GM21825 (cell line): ENCODE data around the gene DOCK9.

Experiments used
- ATAC-seq: cut with Tn5 transposase; IDR thresholded peaks from one replicate; pipeline ENCODE4 v1.9.1; 2021; ENCODE audit warnings: mild to moderate bottlenecking, moderate library complexity; ENCODE audit not compliant: unreplicated experiment

DOCK9 gene

GRCh38 chr13:98866882-98867281, 111.0 kb downstream of the DOCK9 start:
- ATAC-seq, result no peak

GRCh38 chr13:98860491-98860890, 117.4 kb downstream of the DOCK9 start:
- no peak for ATAC-seq

DNA sequence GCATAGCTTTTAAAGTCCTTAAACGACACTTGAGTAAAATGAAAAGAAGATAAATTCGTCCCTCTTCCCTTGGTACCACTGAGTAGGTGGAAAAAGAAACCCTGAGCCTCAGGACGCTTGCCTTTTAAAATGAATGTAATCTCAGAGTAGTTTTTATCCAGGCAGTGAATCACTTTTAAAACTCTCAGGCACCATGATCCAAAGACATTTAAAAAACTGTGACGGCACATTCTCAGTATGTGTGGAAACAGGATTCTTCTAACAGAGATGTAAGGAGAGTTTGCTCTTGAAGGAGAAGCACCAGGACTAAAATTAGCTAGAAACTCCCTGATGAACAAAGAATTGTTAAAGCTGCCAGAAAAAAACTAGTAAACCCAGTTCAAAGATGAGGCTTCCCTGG, 119.7 kb downstream of the DOCK9 start:
- no peak for ATAC-seq

DNA sequence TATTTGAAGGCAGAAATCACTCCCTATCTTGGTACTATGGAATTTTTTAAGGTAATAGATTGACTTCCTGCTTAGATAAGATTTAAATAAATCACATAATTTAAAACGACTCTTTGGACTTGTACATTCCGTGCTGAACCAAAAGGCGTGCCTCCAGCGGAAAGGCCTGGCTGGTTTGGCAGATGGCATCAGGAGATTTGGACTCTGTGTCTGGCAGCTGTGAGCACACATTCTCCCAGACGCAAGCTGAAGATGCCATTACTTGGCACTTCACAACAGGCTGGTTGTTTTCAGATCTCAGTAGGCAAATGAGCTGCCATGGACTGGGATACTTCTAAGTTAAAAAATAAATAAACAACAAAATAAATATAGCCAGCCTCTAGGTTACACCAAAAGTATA, 120.9 kb downstream of the DOCK9 start:
- no peak for ATAC-seq

- no peak for ATAC-seq
Observed at GRCh38 chr13:98854448-98854847, 123.4 kb downstream of the DOCK9 start.

GRCh38 chr13:98853771-98854221, 124.1 kb downstream of the DOCK9 start:
- ATAC-seq, result peak; percentile 99

DNA sequence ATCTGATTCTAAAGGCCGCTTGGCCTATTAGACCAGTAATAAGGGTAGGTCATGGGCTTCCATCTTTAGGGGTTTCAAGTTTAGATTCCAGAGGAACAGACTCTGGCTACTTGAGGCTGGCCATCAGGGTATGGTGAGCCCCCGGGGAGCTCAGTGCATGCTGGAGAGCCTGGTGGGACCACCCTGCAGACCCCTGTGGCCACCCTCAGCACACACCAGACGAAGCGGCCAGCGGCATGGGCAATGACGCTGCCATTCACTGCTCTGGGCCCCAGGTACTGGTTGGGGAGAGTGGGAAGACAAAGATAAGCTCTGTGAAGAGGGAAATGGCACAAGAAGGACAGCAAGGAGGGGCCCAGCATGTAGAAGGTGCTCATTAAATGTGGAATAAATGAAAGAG, 126.6 kb downstream of the DOCK9 start:
- no peak for ATAC-seq

- no peak for ATAC-seq
Observed at GRCh38 chr13:98848746-98849145, 129.1 kb downstream of the DOCK9 start.

DNA sequence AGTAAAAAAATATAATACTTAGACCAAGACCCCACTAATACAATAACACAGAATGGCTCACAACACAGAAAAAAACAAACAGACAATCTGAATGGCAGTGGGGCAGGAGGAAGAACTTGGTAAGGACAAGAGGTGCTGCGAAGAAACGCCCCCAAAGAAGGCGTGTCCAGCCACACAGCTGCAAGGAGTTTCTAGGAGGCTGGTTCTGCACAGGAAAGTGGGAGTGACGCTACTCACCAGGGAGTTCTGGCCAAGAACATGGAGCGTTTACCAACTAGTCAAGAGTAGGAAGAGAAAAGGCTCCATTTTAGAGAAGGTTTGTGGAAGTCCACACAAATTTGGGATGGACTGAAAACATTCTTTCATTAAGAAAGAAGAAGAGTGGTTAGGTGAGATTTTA, 130.1 kb downstream of the DOCK9 start:
- ATAC-seq, result no peak

- no peak for ATAC-seq
Observed at GRCh38 chr13:98846986-98847385, 130.9 kb downstream of the DOCK9 start.

GRCh38 chr13:98846521-98846920, 131.3 kb downstream of the DOCK9 start:
- ATAC-seq, result no peak

DNA sequence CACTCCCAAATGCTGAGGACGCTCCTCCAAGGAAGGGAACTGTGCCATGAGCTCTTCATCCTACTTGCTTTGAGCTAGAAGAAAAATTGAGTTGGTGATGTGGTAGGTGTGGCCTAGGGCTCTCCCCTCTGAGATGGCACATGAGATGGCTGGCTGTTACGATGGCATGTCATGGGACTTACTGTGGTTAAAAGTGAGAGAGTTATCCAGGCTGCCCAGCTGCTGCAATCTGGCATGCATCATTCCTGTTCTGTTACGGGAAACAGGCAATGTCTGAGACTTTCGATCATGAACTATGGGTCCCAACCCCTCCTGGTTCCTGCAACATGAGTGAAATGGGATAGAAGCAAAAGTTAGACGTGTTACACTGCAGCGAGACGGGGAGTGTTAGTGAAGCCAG, 132.1 kb downstream of the DOCK9 start:
- no peak for ATAC-seq

DNA sequence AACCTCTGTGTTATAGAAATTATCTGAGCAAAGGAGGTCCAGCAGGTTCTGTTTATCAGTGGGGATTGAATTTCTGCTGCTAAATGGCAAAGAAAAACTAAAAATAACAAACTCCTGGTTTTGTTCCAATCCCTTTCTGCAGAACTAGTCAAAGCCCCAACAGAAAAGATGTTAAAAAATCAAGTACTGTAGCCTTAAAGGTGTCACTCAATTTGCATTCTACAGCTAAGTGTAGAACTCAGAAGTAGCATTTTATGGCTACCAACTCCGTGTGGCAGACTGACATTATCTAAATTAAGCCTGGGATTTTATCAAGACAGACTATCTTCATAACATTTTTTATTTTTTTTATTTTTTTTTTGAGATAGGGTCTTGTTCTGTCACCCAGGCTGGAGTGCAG, 133.8 kb downstream of the DOCK9 start:
- no peak for ATAC-seq

GRCh38 chr13:98843482-98843877, 134.4 kb downstream of the DOCK9 start:
- ATAC-seq, result no peak

DNA sequence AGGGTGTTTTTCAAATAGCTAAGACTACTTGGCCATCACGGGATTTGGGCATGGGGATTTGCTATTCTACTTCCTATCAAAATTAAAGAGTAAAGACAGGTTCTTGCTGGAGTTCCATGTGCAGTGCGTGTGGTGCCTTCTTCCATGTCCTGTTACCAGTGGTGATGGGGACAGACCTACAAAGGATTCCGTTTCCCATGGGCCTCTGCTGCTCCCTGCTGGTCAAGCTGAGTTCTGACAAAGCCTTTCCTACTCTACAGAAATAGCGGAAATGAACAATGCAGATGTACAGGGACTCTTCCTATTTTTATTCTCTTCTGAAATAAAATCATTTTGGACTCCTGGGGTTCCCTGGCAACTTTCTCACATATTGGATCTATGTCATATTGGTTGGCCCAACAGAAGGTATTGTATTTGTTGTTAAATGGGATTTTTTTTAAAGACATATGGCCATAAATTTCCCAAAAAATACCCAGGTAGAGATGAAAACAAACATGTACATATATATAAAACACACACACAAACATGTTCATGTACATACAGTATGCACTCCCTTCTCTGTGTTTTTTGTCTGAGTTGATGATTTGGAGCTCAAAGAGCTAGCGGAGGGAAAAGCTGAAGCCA, 134.9 kb downstream of the DOCK9 start:
- ATAC-seq, result peak; percentile 97

GRCh38 chr13:98842070-98842469, 135.8 kb downstream of the DOCK9 start:
- ATAC-seq, result no peak

DNA sequence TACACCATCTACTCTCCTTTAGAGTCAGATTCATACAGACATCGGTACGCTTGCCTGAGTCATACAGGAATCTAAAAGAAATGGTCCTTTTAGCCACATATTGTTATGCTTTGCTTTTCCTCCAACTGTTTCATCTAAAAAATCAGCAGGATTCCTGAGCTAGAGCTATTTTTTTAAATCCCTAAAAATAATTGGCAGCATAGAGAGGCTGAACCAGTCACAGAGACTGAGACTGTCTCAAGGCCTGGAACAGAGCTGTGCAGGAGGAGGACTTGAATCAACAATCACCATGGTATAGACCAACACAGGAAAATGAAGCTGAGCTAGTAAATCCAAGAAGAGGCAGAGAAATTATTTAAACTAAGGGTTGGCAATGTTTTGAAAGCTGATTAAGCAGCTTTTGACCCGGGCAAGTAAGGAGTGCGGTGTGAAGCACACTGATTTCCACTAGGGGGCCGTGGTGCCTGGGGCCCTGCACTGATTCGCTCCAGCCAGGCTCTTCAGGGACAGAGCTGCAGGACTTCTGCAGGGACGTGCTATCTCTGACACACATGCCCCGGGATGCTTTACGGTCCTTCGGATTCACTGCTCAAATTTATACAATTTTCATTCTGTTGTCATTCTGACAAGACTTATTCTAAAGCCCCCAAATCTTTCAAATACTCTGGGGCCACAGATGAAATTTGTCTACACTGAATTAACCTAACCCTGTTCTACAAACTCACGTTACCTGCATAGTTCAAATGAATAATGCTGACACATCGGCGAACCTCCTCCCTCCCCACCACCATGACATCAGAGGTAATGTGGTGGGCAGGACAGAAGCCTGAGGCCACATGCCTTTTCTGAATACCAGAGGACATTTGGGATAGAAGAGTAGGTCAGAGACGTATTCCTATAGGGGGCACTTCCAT, 137.8 kb downstream of the DOCK9 start:
- peak; percentile 86 for ATAC-seq

DNA sequence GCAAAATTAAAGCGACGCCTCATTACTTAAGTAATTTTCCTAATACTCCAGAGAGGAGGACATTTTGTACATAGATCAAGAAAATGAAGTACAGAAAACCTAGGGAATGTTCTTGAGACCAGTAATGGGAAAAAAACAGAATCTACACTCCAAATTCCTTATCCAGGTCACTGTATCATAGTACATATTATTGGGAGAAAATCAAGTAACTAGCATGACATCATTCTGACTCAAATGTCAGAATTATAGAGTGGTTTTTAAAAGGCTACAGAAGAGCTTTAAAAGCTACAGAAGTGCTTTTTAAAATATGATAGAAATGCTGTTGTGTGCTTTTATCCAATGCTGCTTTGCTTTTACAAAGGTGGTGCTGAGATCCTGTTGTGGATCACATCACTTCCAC, 139.1 kb downstream of the DOCK9 start:
- no peak for ATAC-seq

DNA sequence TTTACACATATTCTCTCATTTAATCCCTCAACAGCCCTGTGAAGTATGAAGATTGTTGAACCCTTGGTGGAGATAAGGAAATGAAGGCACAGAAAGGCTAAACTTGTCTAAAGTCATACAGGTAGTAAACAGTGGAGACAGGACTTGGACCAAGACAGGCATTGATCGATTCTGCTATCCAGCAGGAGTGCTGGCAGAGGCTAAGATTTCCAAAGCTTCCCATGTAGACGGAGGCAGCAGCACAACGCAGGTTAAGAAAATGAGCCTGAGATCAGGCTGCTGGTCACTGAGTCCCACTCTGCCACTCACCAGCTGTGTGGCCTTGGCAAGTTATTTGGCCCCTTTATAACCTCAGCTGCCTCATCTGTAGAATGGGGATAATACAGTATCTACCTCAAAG, 140.0 kb downstream of the DOCK9 start:
- no peak for ATAC-seq

DNA sequence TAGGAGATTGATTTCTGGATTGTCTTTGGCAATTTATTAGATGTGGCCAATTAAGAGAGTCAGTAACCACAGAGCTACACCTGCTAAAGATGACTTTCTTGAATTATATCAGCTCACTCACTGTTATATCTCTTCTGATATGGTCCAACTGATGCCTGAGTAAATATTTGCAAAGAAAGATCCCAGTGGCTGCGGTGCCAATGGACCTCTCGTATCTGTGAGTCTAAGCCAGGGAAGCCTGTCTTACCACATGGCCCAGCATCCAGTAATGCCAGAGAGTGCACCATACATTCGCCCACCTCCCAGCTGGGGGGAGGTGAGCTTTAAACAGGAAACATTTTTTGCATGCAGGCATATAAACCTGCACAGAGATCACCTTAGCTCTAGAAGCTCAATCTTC, 142.7 kb downstream of the DOCK9 start:
- ATAC-seq, result no peak

- no peak for ATAC-seq
Observed at GRCh38 chr13:98834254-98834960, 143.5 kb downstream of the DOCK9 start.

- ATAC-seq, result no peak
Observed at GRCh38 chr13:98831236-98831635, 146.6 kb downstream of the DOCK9 start.
